DND-41 (cell line): ENCODE results near the gene NEDD1.

ENCODE experiments used
- ATAC-seq: fragments of 200-7000 bp; cut with Tn5 transposase; 3 replicates; pipeline ENCODE4 v1.9.1; 2021; ENCODE audit warnings: low read depth; ENCODE audit not compliant: insufficient read depth
- DNase-seq: peaks from one replicate; pipeline ENCODE4 v3.0.0-alpha.2; 2020
- H2AFZ ChIP-seq: 2 replicates; pipeline ENCODE4 v1.6.0; 2012; ENCODE audit warnings: low read depth, low read length
- H3K27ac ChIP-seq: 2 replicates; pipeline ENCODE4 v1.5.1; 2012; ENCODE audit warnings: low read length, inconsistent platforms
- H3K27me3 ChIP-seq: fragments of 200-600 bp; sonication (generic); 2 replicates; pipeline ENCODE4 v1.6.0; 2012; ENCODE audit warnings: low read length, mild to moderate bottlenecking, inconsistent platforms; ENCODE audit not compliant: insufficient read depth, poor library complexity
- H3K36me3 ChIP-seq: 2 replicates; pipeline ENCODE4 v1.5.1; 2012; ENCODE audit warnings: low read length, inconsistent platforms; ENCODE audit not compliant: insufficient read depth
- H3K4me1 ChIP-seq: 2 replicates; pipeline ENCODE4 v1.5.1; 2012; ENCODE audit warnings: mild to moderate bottlenecking, low read length; ENCODE audit not compliant: insufficient read depth
- H3K4me2 ChIP-seq: 2 replicates; pipeline ENCODE4 v1.6.0; 2012; ENCODE audit warnings: mild to moderate bottlenecking, moderate library complexity, low read length, inconsistent platforms; ENCODE audit not compliant: insufficient read depth
- H3K4me3 ChIP-seq, 2 experiments: fragments of 200-600 bp in 1 of 2; shearing (Covaris generic) in 1 of 2; 2 replicates each; pipeline ENCODE4 v1.5.1; 2012 to 2016; ENCODE audit warnings: inconsistent platforms in 2 of 2, low read length in 2 of 2, mild to moderate bottlenecking in 2 of 2, low read depth in 1 of 2, moderate library complexity in 1 of 2
- H3K79me2 ChIP-seq: 2 replicates; pipeline ENCODE4 v1.6.0; 2012; ENCODE audit warnings: low read length, inconsistent platforms; ENCODE audit not compliant: insufficient read depth
- H3K9ac ChIP-seq: 2 replicates; pipeline ENCODE4 v1.6.0; 2012; ENCODE audit warnings: low read depth, mild to moderate bottlenecking, inconsistent platforms, low read length, moderate library complexity
- H3K9me3 ChIP-seq: 2 replicates; pipeline ENCODE4 v1.5.1; 2012; ENCODE audit warnings: low read length, moderate library complexity, mild to moderate bottlenecking, inconsistent platforms; ENCODE audit not compliant: insufficient read depth, severe bottlenecking
- H4K20me1 ChIP-seq: 2 replicates; pipeline ENCODE4 v1.6.0; 2012; ENCODE audit warnings: low read length; ENCODE audit not compliant: insufficient read depth
- EZH2 ChIP-seq: IDR thresholded peaks from 3 replicates; pipeline ENCODE4 v1.6.1; 2012; ENCODE audit warnings: borderline replicate concordance, low read depth, mild to moderate bottlenecking, moderate library complexity, low read length, inconsistent platforms; ENCODE audit not compliant: severe bottlenecking
- TF ChIP-seq, protein P1 (sequence below): IDR thresholded peaks from 2 replicates; pipeline ENCODE4 v1.5.1; 2012; ENCODE audit warnings: borderline replicate concordance, low read length, moderate library complexity, mild to moderate bottlenecking; ENCODE audit not compliant: poor library complexity, severe bottlenecking; ENCODE audit errors: extremely low read depth

NEDD1 gene

DNA sequence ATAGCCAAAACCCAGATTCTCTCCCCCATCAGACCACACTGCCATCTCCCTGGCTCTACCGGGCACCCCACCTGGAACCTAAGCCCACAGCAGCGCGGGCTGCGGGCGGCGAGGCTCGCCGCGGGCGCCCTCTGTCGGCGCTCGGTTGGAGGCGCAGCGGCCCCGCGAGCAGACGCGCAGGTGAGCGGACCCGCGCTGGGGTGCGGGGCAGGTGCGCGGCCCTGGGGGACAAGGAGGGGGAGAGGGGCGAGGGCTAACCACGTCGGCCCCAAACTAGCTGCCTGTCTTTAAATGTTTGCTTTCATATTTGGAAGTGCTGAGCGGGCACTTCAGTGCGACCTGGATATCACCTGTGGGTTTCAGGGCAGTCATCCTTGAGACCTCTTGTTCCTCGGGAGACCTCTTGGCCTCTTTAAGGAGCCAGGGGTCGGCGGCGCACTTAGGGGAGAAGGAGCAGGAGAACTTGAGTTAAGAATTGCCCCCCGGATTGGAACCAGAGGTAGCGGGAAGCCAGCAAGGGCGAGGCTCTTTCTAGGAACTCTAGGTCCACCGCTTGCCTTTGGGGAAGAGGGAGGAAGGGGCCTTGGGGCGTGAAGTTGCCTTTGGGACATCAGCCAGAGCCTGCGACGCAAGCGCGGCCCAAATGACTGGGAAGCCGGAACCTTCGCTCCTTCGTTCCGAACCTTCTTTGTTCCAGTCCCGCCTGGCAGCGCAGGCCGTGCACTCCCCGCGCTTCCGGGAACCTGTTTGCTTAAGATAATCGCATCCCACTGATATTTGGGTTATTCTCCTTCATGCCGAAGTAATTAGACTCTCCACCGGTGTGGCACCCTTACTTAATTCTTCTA lies 78.7 kb downstream of the NEDD1 start:
- Histone ChIP-seq H3K4me2 (no peak overlapping the region), H3K27ac (no peak overlapping the region), H3K27me3 (no peaks in the 10 kb centered on the region), H3K9ac (no peak overlapping the region), H3K79me2 (no peaks in the 10 kb centered on the region), H3K4me3 (no peak overlapping the region), H3K4me1 (no peaks in the 10 kb centered on the region), H3K9me3 (no peaks in the 10 kb centered on the region), H2AFZ (no peak overlapping the region), H4K20me1 (no peaks in the 10 kb centered on the region), H3K36me3 (no peaks in the 10 kb centered on the region)
- no peak for TF ChIP-seq EZH2
- TF ChIP-seq, protein P1, sequence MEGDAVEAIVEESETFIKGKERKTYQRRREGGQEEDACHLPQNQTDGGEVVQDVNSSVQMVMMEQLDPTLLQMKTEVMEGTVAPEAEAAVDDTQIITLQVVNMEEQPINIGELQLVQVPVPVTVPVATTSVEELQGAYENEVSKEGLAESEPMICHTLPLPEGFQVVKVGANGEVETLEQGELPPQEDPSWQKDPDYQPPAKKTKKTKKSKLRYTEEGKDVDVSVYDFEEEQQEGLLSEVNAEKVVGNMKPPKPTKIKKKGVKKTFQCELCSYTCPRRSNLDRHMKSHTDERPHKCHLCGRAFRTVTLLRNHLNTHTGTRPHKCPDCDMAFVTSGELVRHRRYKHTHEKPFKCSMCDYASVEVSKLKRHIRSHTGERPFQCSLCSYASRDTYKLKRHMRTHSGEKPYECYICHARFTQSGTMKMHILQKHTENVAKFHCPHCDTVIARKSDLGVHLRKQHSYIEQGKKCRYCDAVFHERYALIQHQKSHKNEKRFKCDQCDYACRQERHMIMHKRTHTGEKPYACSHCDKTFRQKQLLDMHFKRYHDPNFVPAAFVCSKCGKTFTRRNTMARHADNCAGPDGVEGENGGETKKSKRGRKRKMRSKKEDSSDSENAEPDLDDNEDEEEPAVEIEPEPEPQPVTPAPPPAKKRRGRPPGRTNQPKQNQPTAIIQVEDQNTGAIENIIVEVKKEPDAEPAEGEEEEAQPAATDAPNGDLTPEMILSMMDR = no peak
- no peak for DNase-seq
- ATAC-seq = no peak

DNA sequence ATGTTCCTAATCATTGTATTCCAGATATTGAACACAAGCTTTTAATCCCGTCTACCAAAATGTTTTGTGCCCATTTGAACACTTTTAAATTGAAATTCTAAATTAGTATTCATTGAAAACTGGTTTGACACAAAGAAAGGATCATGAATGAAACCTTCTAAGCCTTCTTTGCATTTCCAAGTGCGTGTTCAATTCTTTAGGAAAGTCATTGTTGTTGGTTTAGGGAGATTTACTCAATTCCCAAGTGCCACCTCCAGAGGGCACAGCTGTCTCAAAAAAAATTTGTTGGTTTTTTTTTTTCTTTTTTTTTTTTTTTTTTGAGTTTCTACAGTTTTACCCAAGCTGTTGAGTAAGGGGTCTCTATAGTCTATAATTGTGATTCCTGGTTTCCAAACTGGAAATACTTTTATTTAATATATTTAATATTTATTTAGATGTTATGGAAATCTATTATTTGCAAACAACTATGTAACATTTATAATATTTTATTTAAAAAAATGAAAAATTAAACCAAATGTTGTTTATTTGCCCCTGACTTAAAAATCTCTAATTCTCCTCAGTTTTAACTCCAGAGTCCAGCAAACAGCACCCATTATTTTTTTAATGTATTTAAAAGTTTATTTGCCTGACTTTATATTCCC lies 79.9 kb downstream of the NEDD1 start:
- peak; percentile 8 for DNase-seq
- no peak for ATAC-seq
- Histone ChIP-seq H3K9ac (no peak overlapping the region), H2AFZ (no peak overlapping the region), H3K79me2 (no peaks in the 10 kb centered on the region), H3K27ac (no peak overlapping the region), H3K36me3 (no peaks in the 10 kb centered on the region), H3K4me1 (no peaks in the 10 kb centered on the region), H3K9me3 (no peaks in the 10 kb centered on the region), H3K4me2 (no peak overlapping the region), H3K4me3 (no peak overlapping the region), H3K27me3 (no peaks in the 10 kb centered on the region), H4K20me1 (no peaks in the 10 kb centered on the region)
- TF ChIP-seq, protein P1 = peak; percentile 65
- TF ChIP-seq EZH2 = no peak

DNA sequence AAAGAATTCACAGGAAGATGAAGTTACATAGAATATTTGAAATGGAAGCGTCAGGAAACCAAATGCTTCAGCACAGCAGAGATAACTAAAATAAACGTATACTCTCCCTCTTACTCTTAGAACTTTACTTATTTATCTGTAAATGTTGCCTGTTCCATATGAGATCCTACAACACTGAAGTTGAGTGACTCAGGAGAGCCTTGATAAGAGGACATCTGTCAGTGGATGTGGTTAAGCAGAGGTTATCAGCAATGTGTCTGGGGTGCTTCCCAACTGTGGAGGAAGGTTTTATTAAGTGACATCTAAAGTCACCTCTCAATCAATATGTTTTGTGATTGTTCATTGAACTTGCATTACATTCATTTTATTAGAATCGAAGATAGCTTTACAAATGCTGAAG lies 81.9 kb downstream of the NEDD1 start:
- no peaks in the 10 kb centered on the region for H3K36me3 ChIP-seq
- DNase-seq = no peak
- no peak overlapping the region for H3K27ac ChIP-seq
- H3K4me3 ChIP-seq = no peak overlapping the region
- H2AFZ ChIP-seq = no peak overlapping the region
- H3K4me2 ChIP-seq = no peak overlapping the region
- H4K20me1 ChIP-seq = no peaks in the 10 kb centered on the region
- no peak overlapping the region for H3K9ac ChIP-seq
- no peaks in the 10 kb centered on the region for H3K9me3 ChIP-seq
- no peak for ATAC-seq
- no peaks in the 10 kb centered on the region for H3K27me3 ChIP-seq
- H3K4me1 ChIP-seq = no peaks in the 10 kb centered on the region
- TF ChIP-seq, protein P1 = no peak
- no peak for TF ChIP-seq EZH2
- no peaks in the 10 kb centered on the region for H3K79me2 ChIP-seq
